ENCODE measurements around the gene AMBRA1. TPM values are rescaled to one million over a fixed set of nuclear protein-coding genes. Genes with fewer than 3 reads are reported as not detected.
"Not testable (repeated sequence)": the region's sequence is repeated elsewhere in the genome, so short reads cannot be mapped to it uniquely, and the experiment has no call there.

The AMBRA1 gene
- total RNA-seq, 1 donor from 2014 or later: 38.3 TPM

- DNase-seq (ENCODE audit: low read depth): no peak
Measured at GRCh38 chr11:46381819-46382645, 211.8 kb downstream of the AMBRA1 start.

- DNase-seq (ENCODE audit: low read depth): no peak
Measured at GRCh38 chr11:46381048-46381818, 212.6 kb downstream of the AMBRA1 start, which contains the start of gene MDK. Gene MDK, plus strand, starts transcription at chr11:46381669. Its CDS starts 389 bp downstream, at chr11:46382058.

GRCh38 chr11:46380340-46381047, 213.3 kb downstream of the AMBRA1 start:
- no peak for DNase-seq (ENCODE audit: low read depth)

- not testable (repeated sequence) for DNase-seq (ENCODE audit: low read depth)
Measured at GRCh38 chr11:46379482-46380293, 214.1 kb downstream of the AMBRA1 start.

GRCh38 chr11:46378811-46379481, 214.9 kb downstream of the AMBRA1 start:
- no peak for DNase-seq (ENCODE audit: low read depth)

- DNase-seq (ENCODE audit: low read depth): no peak
Measured at GRCh38 chr11:46378296-46378695, 215.5 kb downstream of the AMBRA1 start.

GRCh38 chr11:46377831-46378230, 216.0 kb downstream of the AMBRA1 start:
- no peak for DNase-seq (ENCODE audit: low read depth)

GRCh38 chr11:46377290-46377689, 216.5 kb downstream of the AMBRA1 start:
- DNase-seq (ENCODE audit: low read depth): no peak

GRCh38 chr11:46376258-46377050, 217.4 kb downstream of the AMBRA1 start:
- DNase-seq (ENCODE audit: low read depth): no peak

- no peak for DNase-seq (ENCODE audit: low read depth)
Measured at GRCh38 chr11:46375392-46376101, 218.3 kb downstream of the AMBRA1 start.

GRCh38 chr11:46374815-46375214, 219.0 kb downstream of the AMBRA1 start:
- no peak for DNase-seq (ENCODE audit: low read depth)

- no peak for DNase-seq (ENCODE audit: low read depth)
Measured at GRCh38 chr11:46373787-46374740, 219.8 kb downstream of the AMBRA1 start.

GRCh38 chr11:46372501-46372900, 221.3 kb downstream of the AMBRA1 start:
- not testable (repeated sequence) for DNase-seq (ENCODE audit: low read depth)

- DNase-seq (ENCODE audit: low read depth): no peak
Measured at GRCh38 chr11:46372086-46372485, 221.7 kb downstream of the AMBRA1 start.

GRCh38 chr11:46371262-46371661, 222.6 kb downstream of the AMBRA1 start:
- not testable (repeated sequence) for DNase-seq (ENCODE audit: low read depth)

GRCh38 chr11:46370253-46370652, 223.6 kb downstream of the AMBRA1 start:
- no peak for DNase-seq (ENCODE audit: low read depth)

GRCh38 chr11:46369458-46370152, 224.2 kb downstream of the AMBRA1 start:
- DNase-seq (ENCODE audit: low read depth): no peak

GRCh38 chr11:46367916-46368267, 225.9 kb downstream of the AMBRA1 start:
- DNase-seq (ENCODE audit: low read depth): no peak
